Endothelial cell (in vitro differentiated cells): ENCODE results near the gene AP1M1. TPM values are rescaled to one million over a fixed set of nuclear protein-coding genes. Genes with fewer than 3 reads are reported as not detected.

Source experiments
- DNase-seq: peaks from one replicate; pipeline ENCODE4 v3.0.0; 2021; ENCODE audit warnings: low spot score
- H3K27ac Mint-ChIP-seq: one replicate; pipeline ENCODE4 v1.8.0; 2021; ENCODE audit warnings: mixed read lengths, inconsistent platforms; ENCODE audit not compliant: unreplicated experiment
- H3K27me3 Mint-ChIP-seq: one replicate; pipeline ENCODE4 v1.8.0; 2021; ENCODE audit warnings: mild to moderate bottlenecking, moderate library complexity, mixed read lengths, inconsistent platforms; ENCODE audit not compliant: unreplicated experiment
- H3K36me3 Mint-ChIP-seq: one replicate; pipeline ENCODE4 v1.8.0; 2021; ENCODE audit warnings: mild to moderate bottlenecking, low read depth, mixed read lengths, inconsistent platforms; ENCODE audit not compliant: unreplicated experiment
- H3K4me1 Mint-ChIP-seq: one replicate; pipeline ENCODE4 v1.8.0; 2021; ENCODE audit warnings: mild to moderate bottlenecking, mixed read lengths, inconsistent platforms; ENCODE audit not compliant: unreplicated experiment
- H3K4me3 Mint-ChIP-seq: one replicate; pipeline ENCODE4 v1.8.0; 2021; ENCODE audit warnings: mild to moderate bottlenecking, mixed read lengths, inconsistent platforms; ENCODE audit not compliant: unreplicated experiment
- H3K9me3 Mint-ChIP-seq: one replicate; pipeline ENCODE4 v1.8.0; 2021; ENCODE audit warnings: mixed read lengths, inconsistent platforms; ENCODE audit not compliant: unreplicated experiment
- total RNA-seq: library from RNA; stranded (reverse); fragmentation: NEBNext Ultra II Directional; extraction: Animal tissue kit (Norgen Biotek cat#: 25700); gene quantifications from one replicate; pipeline ENCODE4 v1.2.1, GENCODE V29; 2021; ENCODE audit not compliant: unreplicated experiment
- TF ChIP-seq, protein P1 (sequence below): fragments of 200-600 bp; sonication (generic); IDR thresholded peaks from one replicate; pipeline ENCODE4 v1.5.0; 2021; ENCODE audit warnings: antibody characterized with exemption; ENCODE audit not compliant: unreplicated experiment

Gene AP1M1
- total RNA-seq, 1 donor from 2014 or later: 76.0 TPM

DNA sequence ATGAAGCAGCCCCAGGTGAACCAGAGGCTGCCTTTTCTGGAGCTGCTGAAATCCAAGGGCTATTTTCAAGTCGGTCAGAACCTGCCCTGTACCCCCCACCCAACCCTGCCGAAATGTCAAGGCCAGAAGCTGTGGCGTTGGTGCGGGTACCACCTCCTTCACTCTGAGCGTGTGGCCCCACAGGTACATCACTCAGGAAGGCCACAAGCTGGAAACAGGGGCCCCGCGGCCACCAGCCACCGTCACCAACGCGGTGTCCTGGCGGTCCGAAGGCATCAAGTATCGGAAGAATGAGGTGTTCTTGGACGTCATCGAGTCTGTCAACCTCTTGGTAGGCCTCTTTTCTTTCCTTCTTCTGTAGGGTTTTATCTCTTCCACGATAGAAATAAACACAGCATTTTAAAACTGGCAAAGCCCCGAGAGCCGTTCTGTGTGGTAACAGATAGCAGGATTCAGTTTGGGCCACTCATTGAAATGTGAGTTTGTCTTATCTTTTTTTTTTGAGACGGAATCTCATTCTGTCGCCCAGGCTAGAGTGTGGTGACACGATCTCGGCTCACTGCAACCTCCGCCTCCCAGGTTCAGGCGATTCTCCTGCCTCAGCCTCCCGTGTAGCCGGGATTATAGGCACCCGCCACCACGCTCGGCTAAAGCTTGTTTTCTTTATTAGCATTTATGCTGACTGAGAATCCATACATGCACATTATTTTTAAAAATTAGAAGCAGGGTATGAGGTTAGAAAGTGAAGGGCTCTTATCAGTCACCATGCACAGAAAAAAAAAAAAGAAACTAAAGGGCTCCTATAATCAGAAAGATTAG is 11.3 kb downstream of the AP1M1 start:
- DNase-seq: no peak
- peak overlapping the region; percentile 37 for H3K4me3 Mint-ChIP-seq
- H3K27ac Mint-ChIP-seq: no peak overlapping the region
- peaks cover 40% of the 10 kb centered on the region for H3K36me3 Mint-ChIP-seq
- H3K9me3 Mint-ChIP-seq: no peaks in the 10 kb centered on the region
- H3K4me1 Mint-ChIP-seq: no peaks in the 10 kb centered on the region
- H3K27me3 Mint-ChIP-seq: peaks cover 10% of the 10 kb centered on the region
- TF ChIP-seq, protein P1, sequence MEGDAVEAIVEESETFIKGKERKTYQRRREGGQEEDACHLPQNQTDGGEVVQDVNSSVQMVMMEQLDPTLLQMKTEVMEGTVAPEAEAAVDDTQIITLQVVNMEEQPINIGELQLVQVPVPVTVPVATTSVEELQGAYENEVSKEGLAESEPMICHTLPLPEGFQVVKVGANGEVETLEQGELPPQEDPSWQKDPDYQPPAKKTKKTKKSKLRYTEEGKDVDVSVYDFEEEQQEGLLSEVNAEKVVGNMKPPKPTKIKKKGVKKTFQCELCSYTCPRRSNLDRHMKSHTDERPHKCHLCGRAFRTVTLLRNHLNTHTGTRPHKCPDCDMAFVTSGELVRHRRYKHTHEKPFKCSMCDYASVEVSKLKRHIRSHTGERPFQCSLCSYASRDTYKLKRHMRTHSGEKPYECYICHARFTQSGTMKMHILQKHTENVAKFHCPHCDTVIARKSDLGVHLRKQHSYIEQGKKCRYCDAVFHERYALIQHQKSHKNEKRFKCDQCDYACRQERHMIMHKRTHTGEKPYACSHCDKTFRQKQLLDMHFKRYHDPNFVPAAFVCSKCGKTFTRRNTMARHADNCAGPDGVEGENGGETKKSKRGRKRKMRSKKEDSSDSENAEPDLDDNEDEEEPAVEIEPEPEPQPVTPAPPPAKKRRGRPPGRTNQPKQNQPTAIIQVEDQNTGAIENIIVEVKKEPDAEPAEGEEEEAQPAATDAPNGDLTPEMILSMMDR: no peak

DNA sequence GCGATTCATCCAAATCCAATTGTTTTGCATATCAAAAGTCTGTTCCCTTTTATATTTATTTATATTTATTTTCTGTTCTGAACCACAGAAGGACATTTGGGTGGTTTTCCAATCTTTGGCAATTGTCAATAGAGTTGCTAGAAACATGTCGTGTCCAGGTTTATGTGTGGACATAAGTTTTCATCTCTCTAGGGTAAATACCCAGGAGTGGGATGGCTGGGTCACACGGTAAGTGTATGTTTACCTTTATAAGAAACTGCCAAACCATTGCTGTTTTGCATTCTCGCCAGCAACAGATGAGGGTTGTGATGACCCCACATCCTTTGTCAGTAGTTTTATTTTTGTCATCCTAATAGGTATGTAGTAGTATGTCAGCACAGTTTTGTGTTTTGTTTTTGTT is 12.5 kb downstream of the AP1M1 start:
- DNase-seq: no peak
- Mint-ChIP-seq H3K4me1 (no peaks in the 10 kb centered on the region), H3K36me3 (peaks cover 39% of the 10 kb centered on the region), H3K9me3 (no peaks in the 10 kb centered on the region), H3K27ac (no peak overlapping the region), H3K4me3 (no peak overlapping the region), H3K27me3 (peaks cover 10% of the 10 kb centered on the region)
- TF ChIP-seq, protein P1: no peak

DNA sequence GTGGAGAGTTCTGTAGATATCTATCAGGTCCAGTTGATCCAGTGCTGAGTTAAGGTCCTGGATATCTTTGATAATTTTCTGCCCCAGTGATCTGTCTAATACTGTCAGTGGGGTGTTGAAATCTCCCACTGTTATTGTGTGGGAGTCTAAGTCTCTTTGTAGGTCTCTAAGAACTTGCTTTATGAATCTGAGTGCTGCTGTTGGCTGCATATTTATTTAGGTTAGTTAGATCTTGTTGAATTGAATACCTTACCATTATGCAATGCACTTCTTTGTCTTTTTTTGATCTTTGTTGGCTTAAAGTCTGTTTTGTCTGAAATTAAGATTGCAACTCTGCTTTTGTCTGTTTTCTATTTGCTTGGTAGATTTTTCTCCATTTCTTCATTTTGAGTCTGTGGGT is 15.4 kb downstream of the AP1M1 start:
- Mint-ChIP-seq H3K4me3 (no peak overlapping the region), H3K36me3 (peaks cover 57% of the 10 kb centered on the region), H3K27ac (no peak overlapping the region)

DNA sequence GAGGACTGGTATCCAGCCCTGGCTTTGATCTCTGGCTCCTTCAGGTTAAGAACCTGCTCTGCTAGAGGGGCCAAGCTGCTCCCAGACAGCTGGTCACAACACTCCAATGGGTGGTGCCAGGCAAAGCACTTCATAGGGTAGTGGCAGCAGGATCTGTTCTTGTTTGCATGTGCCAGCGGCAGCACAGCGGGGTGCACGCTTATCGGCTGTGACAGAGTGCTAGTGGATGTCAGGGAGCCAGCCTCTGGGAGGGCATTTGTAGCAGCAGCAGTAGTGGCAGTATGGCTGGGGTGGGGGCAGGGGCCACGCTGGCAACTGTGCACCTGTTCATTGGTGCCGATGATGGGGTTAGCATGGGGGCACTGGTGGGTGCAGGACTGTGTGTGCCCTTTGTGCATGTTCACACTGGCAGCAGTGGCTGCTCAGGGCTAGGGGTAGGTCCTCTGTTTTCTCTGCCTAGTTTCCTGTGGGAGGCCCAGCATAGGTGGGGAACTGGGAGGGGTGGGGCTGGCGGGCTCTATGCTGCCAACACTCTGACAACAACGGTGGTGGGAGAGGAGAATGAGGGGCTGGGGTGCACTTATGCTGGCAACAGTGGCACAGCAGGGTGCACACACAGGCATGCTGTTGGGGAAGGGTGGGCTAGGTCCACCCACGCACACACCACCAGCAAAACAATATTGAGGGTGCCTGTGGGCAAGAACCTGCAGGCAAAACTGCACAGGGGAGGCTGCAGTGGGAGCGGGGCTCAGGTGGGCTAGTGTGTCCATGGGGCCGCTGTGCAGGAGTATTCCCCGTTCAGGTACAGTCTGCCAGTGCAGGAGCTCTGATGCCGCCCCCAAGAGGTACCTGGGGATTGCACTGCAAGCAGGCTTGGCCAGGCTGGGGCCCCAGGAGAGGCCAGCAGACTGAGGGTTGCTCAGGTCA is 19.3 kb downstream of the AP1M1 start:
- DNase-seq: no peak
- Mint-ChIP-seq H3K27ac (no peak overlapping the region), H3K36me3 (peaks cover 65% of the 10 kb centered on the region), H3K9me3 (peaks cover 12% of the 10 kb centered on the region), H3K27me3 (peaks cover 11% of the 10 kb centered on the region), H3K4me3 (no peak overlapping the region), H3K4me1 (no peaks in the 10 kb centered on the region)
- TF ChIP-seq, protein P1: no peak

More for the DNA sequence above, 15.4 kb downstream of the AP1M1 start:
- TF ChIP-seq, protein P1: no peak
- H3K4me1 Mint-ChIP-seq: no peaks in the 10 kb centered on the region
- H3K9me3 Mint-ChIP-seq: no peaks in the 10 kb centered on the region
- DNase-seq: no peak
- peaks cover 17% of the 10 kb centered on the region for H3K27me3 Mint-ChIP-seq
